MM.1S (cell line): ENCODE results near the gene SSR2.

Experiments used
- DNase-seq: peaks from one replicate; pipeline ENCODE4 v3.0.0-alpha.2; 2015
- H2AFZ ChIP-seq: fragments of 300-600 bp; sonication (generic); 2 replicates; pipeline ENCODE4 v1.6.0; 2016; ENCODE audit warnings: antibody characterized with exemption, low read length
- H3F3A ChIP-seq: fragments of 300-600 bp; sonication (generic); 2 replicates; pipeline ENCODE4 v1.6.1; 2016; ENCODE audit warnings: mild to moderate bottlenecking, antibody characterized with exemption, low read length, moderate library complexity, mixed read lengths; ENCODE audit not compliant: insufficient read depth
- H3K27ac ChIP-seq: fragments of 300-600 bp; sonication (generic); 2 replicates; pipeline ENCODE4 v1.5.1; 2016; ENCODE audit warnings: mild to moderate bottlenecking, low read length
- H3K27me3 ChIP-seq: fragments of 300-600 bp; sonication (generic); replicated peaks from 2 replicates; pipeline ENCODE4 v1.6.0; 2016; ENCODE audit warnings: low read length; ENCODE audit not compliant: insufficient read depth
- H3K36me3 ChIP-seq: fragments of 300-600 bp; sonication (generic); replicated peaks from 2 replicates; pipeline ENCODE4 v1.6.1; 2016; ENCODE audit warnings: mild to moderate bottlenecking, low read length, mixed read lengths; ENCODE audit not compliant: insufficient read depth
- H3K4me1 ChIP-seq: fragments of 300-600 bp; sonication (generic); 2 replicates; pipeline ENCODE4 v1.6.1; 2016; ENCODE audit warnings: low read length, mixed read lengths
- H3K4me2 ChIP-seq: fragments of 300-600 bp; sonication (generic); 2 replicates; pipeline ENCODE4 v1.6.0; 2016; ENCODE audit warnings: low read depth, low read length
- H3K4me3 ChIP-seq: fragments of 300-600 bp; sonication (generic); 2 replicates; pipeline ENCODE4 v1.5.1; 2016; ENCODE audit warnings: low read length, mixed read lengths
- H3K79me2 ChIP-seq: fragments of 300-600 bp; sonication (generic); 2 replicates; pipeline ENCODE4 v1.6.1; 2016; ENCODE audit warnings: mixed run types, low read length, mixed read lengths
- H3K9ac ChIP-seq: fragments of 300-600 bp; sonication (generic); 2 replicates; pipeline ENCODE4 v1.6.1; 2016; ENCODE audit warnings: low read length, mixed read lengths
- H3K9me2 ChIP-seq: fragments of 300-600 bp; sonication (generic); replicated peaks from 2 replicates; pipeline ENCODE4 v1.6.1; 2016; ENCODE audit warnings: mild to moderate bottlenecking, low read length, mixed read lengths; ENCODE audit not compliant: insufficient read depth
- H3K9me3 ChIP-seq: fragments of 300-600 bp; sonication (generic); replicated peaks from 2 replicates; pipeline ENCODE4 v1.6.1; 2016; ENCODE audit warnings: mild to moderate bottlenecking, low read length, mixed read lengths; ENCODE audit not compliant: insufficient read depth
- H4K20me1 ChIP-seq: fragments of 300-600 bp; sonication (generic); 2 replicates; pipeline ENCODE4 v1.6.1; 2016; ENCODE audit warnings: mild to moderate bottlenecking, low read length, moderate library complexity, mixed read lengths; ENCODE audit not compliant: insufficient read depth
- EZH2 ChIP-seq: fragments of 300-600 bp; sonication (generic); optimal IDR thresholded peaks from 2 replicates; pipeline ENCODE3; 2017; ENCODE audit warnings: low read depth, mild to moderate bottlenecking, antibody characterized with exemption, low read length, mixed read lengths
- EZH2phosphoT487 ChIP-seq: fragments of 300-600 bp; sonication (generic); IDR thresholded peaks from 2 replicates; pipeline ENCODE4 v1.6.1; 2018; ENCODE audit warnings: antibody characterized with exemption, low read length
- TF ChIP-seq, protein P1 (sequence below): fragments of 300-600 bp; sonication (generic); IDR thresholded peaks from 2 replicates; pipeline ENCODE4 v1.5.1; 2016; ENCODE audit warnings: antibody characterized with exemption, low read length, mixed read lengths

Gene SSR2

DNA sequence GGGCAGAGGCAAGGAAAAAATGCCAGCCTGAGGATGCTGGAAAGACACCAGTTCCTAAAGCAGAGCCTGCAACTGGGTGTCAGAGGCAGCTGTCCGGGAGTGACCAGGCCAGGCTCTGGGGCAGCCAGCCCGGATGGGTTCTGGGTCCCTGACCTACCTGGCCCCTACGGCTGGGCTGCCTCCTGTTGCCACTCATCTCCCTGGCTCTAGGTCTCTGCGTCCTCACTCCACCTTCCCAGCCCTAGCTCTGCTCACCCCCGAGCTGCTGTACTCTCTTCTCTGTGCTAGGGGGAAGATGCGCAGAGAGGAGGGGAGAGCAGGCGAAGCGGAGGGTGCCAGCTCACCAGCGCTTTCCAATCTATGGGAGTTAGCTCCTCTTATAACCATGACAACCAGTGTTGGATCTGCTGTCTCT, 51.4 kb downstream of the SSR2 start:
- peaks cover 15% of the 10 kb centered on the region; the same call in 1 of the 2 replicates for H3F3A ChIP-seq
- no peak overlapping the region for H3K4me2 ChIP-seq
- H3K4me3 ChIP-seq = no peak overlapping the region
- no peaks in the 10 kb centered on the region for H3K27me3 ChIP-seq
- no peaks in the 10 kb centered on the region for H3K9me2 ChIP-seq
- H3K4me1 ChIP-seq = peaks cover 68% of the 10 kb centered on the region
- no peak overlapping the region for H3K27ac ChIP-seq
- no peak for TF ChIP-seq EZH2phosphoT487
- TF ChIP-seq EZH2 = no peak
- TF ChIP-seq, protein P1, sequence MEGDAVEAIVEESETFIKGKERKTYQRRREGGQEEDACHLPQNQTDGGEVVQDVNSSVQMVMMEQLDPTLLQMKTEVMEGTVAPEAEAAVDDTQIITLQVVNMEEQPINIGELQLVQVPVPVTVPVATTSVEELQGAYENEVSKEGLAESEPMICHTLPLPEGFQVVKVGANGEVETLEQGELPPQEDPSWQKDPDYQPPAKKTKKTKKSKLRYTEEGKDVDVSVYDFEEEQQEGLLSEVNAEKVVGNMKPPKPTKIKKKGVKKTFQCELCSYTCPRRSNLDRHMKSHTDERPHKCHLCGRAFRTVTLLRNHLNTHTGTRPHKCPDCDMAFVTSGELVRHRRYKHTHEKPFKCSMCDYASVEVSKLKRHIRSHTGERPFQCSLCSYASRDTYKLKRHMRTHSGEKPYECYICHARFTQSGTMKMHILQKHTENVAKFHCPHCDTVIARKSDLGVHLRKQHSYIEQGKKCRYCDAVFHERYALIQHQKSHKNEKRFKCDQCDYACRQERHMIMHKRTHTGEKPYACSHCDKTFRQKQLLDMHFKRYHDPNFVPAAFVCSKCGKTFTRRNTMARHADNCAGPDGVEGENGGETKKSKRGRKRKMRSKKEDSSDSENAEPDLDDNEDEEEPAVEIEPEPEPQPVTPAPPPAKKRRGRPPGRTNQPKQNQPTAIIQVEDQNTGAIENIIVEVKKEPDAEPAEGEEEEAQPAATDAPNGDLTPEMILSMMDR = no peak
- H3K36me3 ChIP-seq = peaks cover 35% of the 10 kb centered on the region
- no peak overlapping the region for H2AFZ ChIP-seq
- peaks cover 100% of the 10 kb centered on the region for H3K79me2 ChIP-seq
- H3K9ac ChIP-seq = no peak overlapping the region
- DNase-seq = no peak
- no peaks in the 10 kb centered on the region for H3K9me3 ChIP-seq
- peaks cover 59% of the 10 kb centered on the region for H4K20me1 ChIP-seq

DNA sequence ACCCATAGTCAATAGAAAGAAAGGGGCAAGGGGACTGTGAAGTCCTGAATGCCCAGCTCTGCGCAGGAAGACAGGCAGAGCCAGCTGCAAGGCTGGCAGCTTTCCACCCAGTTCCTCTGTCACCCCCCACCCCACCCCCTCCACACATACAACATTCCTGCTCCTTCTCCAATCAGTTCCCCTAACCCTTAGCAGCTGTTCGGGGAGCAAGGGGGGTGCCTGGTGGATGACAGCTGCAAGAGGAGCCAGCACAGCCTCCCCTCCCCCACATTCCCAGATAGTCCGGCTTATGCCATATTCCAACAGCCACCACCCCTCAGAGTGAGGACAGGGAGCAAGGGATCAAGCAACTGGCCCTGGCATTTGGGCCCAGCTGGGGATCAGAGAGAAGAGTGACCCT, 52.1 kb downstream of the SSR2 start:
- Histone ChIP-seq H3K9me3 (no peaks in the 10 kb centered on the region), H3F3A (peaks cover 15% of the 10 kb centered on the region; the same call in 1 of the 2 replicates), H3K4me2 (no peak overlapping the region), H4K20me1 (peaks cover 52% of the 10 kb centered on the region), H3K36me3 (peaks cover 38% of the 10 kb centered on the region), H3K9ac (no peak overlapping the region), H3K79me2 (peaks cover 96% of the 10 kb centered on the region), H3K4me3 (no peak overlapping the region), H3K4me1 (peaks cover 63% of the 10 kb centered on the region), H3K9me2 (no peaks in the 10 kb centered on the region), H3K27me3 (no peaks in the 10 kb centered on the region), H3K27ac (no peak overlapping the region), H2AFZ (no peak overlapping the region)
- DNase-seq = no peak
- TF ChIP-seq, protein P1 = no peak
- TF ChIP-seq EZH2phosphoT487 (no peak), EZH2 (no peak)

DNA sequence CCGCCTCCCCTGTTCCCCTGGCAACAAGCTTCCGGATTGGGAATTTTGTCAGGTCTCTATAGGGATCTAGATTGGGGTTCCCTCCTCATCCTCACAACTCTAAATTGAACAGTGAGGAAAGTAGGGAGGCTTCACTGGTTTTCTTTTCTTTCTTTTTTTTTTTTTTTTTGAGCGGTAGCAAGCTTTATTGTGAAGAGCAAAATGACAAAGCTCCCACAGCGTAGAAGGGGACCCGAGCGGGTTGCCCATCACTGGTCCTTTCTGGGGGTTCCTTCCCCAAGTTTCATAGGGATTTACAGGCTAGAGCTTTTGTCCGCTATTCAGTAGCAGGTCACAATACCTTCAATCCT, 52.7 kb downstream of the SSR2 start:
- H3K27me3 ChIP-seq = no peaks in the 10 kb centered on the region
- H4K20me1 ChIP-seq = peaks cover 48% of the 10 kb centered on the region
- no peak overlapping the region for H3K27ac ChIP-seq
- peaks cover 61% of the 10 kb centered on the region for H3K4me1 ChIP-seq
- no peaks in the 10 kb centered on the region for H3K9me2 ChIP-seq
- H2AFZ ChIP-seq = no peak overlapping the region
- peaks cover 15% of the 10 kb centered on the region; the same call in 1 of the 2 replicates for H3F3A ChIP-seq
- no peak overlapping the region for H3K4me2 ChIP-seq
- TF ChIP-seq EZH2 (no peak), EZH2phosphoT487 (no peak)
- TF ChIP-seq, protein P1 = no peak
- H3K9me3 ChIP-seq = no peaks in the 10 kb centered on the region
- H3K36me3 ChIP-seq = peaks cover 38% of the 10 kb centered on the region
- H3K9ac ChIP-seq = no peak overlapping the region
- no peak for DNase-seq
- peaks cover 96% of the 10 kb centered on the region for H3K79me2 ChIP-seq
- H3K4me3 ChIP-seq = no peak overlapping the region
